Thyroid gland (tissue), 4 donors: ENCODE results near the gene PRKAB2. TPM values are rescaled to one million over a fixed set of nuclear protein-coding genes. Genes with fewer than 3 reads are reported as not detected.
A peak's percentile ranks its signal among the peaks of the same experiment; 100 is the strongest.
"Not testable (repeated sequence)": the region's sequence is repeated elsewhere in the genome, so short reads cannot be mapped to it uniquely, and the experiment has no call there.

Experiments used
- DNase-seq, 2 donors: peaks; one replicate each; pipeline ENCODE4 v3.0.0-alpha.2; 2019
- H3K27ac ChIP-seq, 3 donors: fragments of 200-600 bp; sonication (generic); 1 replicate in 2 of 3; 2 replicates in 1 of 3; pipeline ENCODE4 v1.5.1; 2016 to 2019; ENCODE audit warnings: mild to moderate bottlenecking in 1 of 3, moderate library complexity in 1 of 3
- H3K27me3 ChIP-seq: fragments of 200-600 bp; sonication (generic); one replicate; pipeline ENCODE4 v1.5.1; 2019
- H3K36me3 ChIP-seq, 2 donors: fragments of 200-600 bp; sonication (generic); one replicate each; pipeline ENCODE4 v1.5.1; 2016 to 2019
- H3K4me1 ChIP-seq, 2 donors: fragments of 200-600 bp; sonication (generic); one replicate each; pipeline ENCODE4 v1.5.1; 2017 to 2019
- H3K4me3 ChIP-seq, 3 donors: fragments of 200-600 bp; sonication (generic); replicated peaks in 1 of 3; 1 replicate in 2 of 3; 2 replicates in 1 of 3; pipeline ENCODE4 v1.5.1; 2016; ENCODE audit warnings: mild to moderate bottlenecking in 1 of 3
- H3K9me3 ChIP-seq: fragments of 200-600 bp; sonication (generic); one replicate; pipeline ENCODE4 v1.5.1; 2017
- POLR2A ChIP-seq, 2 donors: fragments of 450-650 bp; IDR thresholded peaks; one replicate each; pipeline ENCODE4 v1.6.1; 2017; ENCODE audit warnings: antibody characterized with exemption in 2 of 2, mild to moderate bottlenecking in 2 of 2, moderate library complexity in 1 of 2
- WGBS, 2 donors: methylation state at CpG; one replicate each; pipeline ENCODE4 v1.1.5; 2017; 5-methylcytosine and 5-hydroxymethylcytosine counted together
- intact Hi-C: fragments of 100-400 bp; cut with DNase I; formaldehyde crosslinking; loops from one replicate; pipeline ENCODE4 v1.15.1; 2023
- total RNA-seq, 4 donors: library from RNA; depleted of rRNA; stranded (reverse); fragments of >200 nt; gene quantifications; one replicate each; pipeline ENCODE4 v1.2.3, GENCODE V29; 2016
- TF ChIP-seq, protein P1 (sequence below), 6 experiments: fragments of 200-600 bp in 3 of 6; fragments of 450-650 bp in 3 of 6; sonication (generic) in 3 of 6; IDR thresholded peaks; one replicate each; pipeline ENCODE4 v1.5.1; 2016 to 2019; ENCODE audit warnings: antibody characterized with exemption in 6 of 6, mild to moderate bottlenecking in 2 of 6, inconsistent platforms in 1 of 6, moderate library complexity in 1 of 6

The PRKAB2 gene
- total RNA-seq, 4 donors from 2014 or later = 9.9 to 13.7 (median 12.8) TPM

DNA sequence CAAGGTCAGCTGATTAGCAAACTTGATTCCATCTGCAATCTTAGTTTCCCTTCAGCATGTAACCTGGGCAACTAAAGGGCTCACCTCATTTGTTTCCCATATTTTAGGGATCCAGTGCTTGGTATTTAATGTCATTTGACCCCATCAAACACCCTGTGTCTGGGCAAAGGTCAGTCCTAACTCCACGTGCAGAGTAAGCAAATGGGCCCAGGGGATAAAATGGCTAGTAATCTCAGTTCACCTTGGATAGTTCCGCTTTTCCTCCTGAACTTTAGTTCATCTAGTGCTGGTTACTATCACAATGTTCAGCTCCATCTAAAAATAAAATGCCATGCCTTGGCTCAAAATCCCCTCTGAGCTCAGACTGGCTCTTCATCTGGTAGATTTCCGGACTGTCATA, 19.5 kb downstream of the PRKAB2 start:
- intact Hi-C loops = no loop called here
- H3K9me3 ChIP-seq = no peaks in the 10 kb centered on the region
- no peak for TF ChIP-seq POLR2A (IDR thresholded peaks at IDR 0.05)
- H3K36me3 ChIP-seq = peaks cover 4 to 6% of the 10 kb centered on the region in 2 donors
- H3K4me3 ChIP-seq = no peak overlapping the region
- no peak overlapping the region for H3K27ac ChIP-seq
- WGBS, 2 donors = 83 to 88% methylated on average over 3 of the region's 3 CpGs
- no peak for DNase-seq
- no peaks in the 10 kb centered on the region for H3K27me3 ChIP-seq
- H3K4me1 ChIP-seq = no peaks in the 10 kb centered on the region

DNA sequence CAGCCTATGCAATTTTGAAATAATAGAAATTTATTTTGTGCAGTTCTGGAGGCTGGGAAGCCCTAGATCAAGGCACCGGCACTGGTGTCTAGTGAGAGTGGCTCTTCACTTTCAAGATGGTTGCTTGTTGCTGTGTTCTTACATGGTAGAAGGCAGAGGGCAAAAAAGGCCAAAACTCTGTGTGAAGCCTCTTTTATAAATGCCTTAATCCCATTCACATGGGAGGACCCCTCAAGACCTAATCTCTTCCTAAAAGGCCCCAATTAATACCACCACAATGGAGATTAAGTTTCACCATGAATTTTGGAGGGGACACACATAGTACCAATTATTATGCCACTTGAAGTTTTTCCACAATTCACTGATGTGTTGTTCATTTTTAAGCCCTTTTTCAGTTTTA, 21.0 kb downstream of the PRKAB2 start:
- intact Hi-C loops = no loop called here
- no peak for TF ChIP-seq POLR2A (IDR thresholded peaks at IDR 0.05)
- TF ChIP-seq, protein P1, sequence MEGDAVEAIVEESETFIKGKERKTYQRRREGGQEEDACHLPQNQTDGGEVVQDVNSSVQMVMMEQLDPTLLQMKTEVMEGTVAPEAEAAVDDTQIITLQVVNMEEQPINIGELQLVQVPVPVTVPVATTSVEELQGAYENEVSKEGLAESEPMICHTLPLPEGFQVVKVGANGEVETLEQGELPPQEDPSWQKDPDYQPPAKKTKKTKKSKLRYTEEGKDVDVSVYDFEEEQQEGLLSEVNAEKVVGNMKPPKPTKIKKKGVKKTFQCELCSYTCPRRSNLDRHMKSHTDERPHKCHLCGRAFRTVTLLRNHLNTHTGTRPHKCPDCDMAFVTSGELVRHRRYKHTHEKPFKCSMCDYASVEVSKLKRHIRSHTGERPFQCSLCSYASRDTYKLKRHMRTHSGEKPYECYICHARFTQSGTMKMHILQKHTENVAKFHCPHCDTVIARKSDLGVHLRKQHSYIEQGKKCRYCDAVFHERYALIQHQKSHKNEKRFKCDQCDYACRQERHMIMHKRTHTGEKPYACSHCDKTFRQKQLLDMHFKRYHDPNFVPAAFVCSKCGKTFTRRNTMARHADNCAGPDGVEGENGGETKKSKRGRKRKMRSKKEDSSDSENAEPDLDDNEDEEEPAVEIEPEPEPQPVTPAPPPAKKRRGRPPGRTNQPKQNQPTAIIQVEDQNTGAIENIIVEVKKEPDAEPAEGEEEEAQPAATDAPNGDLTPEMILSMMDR (IDR thresholded peaks at IDR 0.05) = no peak
- H3K36me3 ChIP-seq = no peaks in the 10 kb centered on the region
- H3K9me3 ChIP-seq = no peaks in the 10 kb centered on the region
- no peak overlapping the region for H3K4me3 ChIP-seq
- no peaks in the 10 kb centered on the region for H3K27me3 ChIP-seq
- H3K4me1 ChIP-seq = no peaks in the 10 kb centered on the region
- no peak for DNase-seq
- 95 to 100% methylated on average over 1 of the region's 1 CpG for WGBS, 2 donors
- no peak overlapping the region for H3K27ac ChIP-seq

DNA sequence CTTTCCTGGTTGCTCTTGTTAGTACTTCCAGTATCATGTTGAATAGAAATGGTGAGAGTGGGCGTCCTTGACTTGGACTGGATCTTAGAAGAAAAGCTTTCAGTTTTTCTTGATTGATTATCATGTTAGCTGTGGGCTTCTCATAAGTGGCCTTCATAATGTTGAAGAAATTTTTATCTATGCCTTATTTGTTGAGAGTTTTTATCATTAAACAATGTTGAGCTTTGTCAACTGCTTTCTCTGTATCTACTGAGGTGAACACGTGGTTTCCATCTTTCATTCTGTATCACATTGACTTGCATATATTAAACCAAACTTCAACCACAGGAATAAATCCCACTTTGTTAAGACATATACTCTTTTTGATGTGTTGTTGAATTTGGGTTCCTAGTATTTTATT, 29.4 kb downstream of the PRKAB2 start:
- H3K9me3 ChIP-seq = no peaks in the 10 kb centered on the region
- no peak overlapping the region for H3K4me3 ChIP-seq
- 85 to 93% methylated on average over 2 of the region's 2 CpGs for WGBS, 2 donors
- no peak overlapping the region for H3K27ac ChIP-seq
- H3K4me1 ChIP-seq = no peaks in the 10 kb centered on the region
- H3K36me3 ChIP-seq = no peaks in the 10 kb centered on the region
- no peak for DNase-seq
- TF ChIP-seq, protein P1 (IDR thresholded peaks at IDR 0.05) = no peak
- TF ChIP-seq POLR2A (IDR thresholded peaks at IDR 0.05) = no peak
- no peaks in the 10 kb centered on the region for H3K27me3 ChIP-seq
- intact Hi-C loops = no loop called here

DNA sequence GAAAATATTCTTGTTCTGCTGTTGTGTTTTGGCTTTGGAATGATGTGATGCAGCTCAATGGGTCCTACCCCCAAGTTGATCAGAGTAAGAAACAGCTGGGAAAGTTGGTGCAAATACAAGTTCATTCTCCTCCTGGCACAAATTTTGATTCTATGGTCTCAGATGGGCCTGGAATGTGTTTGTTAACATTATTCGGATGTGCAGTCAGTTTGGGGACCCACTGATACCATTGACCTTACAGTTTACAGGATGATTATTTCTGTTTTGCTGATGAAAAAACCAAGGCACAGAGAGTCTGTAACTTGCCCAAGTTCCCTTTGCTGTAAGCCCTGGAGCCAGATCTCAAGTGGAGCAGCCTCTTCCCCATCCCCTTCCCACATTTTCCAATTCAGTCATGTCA, 41.5 kb downstream of the PRKAB2 start:
- H3K27ac ChIP-seq, H3K36me3 ChIP-seq, H3K4me1 ChIP-seq, H3K4me3 ChIP-seq, H3K27me3 ChIP-seq, intact Hi-C loops, DNase-seq, H3K9me3 ChIP-seq: not testable (repeated sequence)
- 100% methylated on average over 1 of the region's 1 CpG for WGBS, 2 donors

DNA sequence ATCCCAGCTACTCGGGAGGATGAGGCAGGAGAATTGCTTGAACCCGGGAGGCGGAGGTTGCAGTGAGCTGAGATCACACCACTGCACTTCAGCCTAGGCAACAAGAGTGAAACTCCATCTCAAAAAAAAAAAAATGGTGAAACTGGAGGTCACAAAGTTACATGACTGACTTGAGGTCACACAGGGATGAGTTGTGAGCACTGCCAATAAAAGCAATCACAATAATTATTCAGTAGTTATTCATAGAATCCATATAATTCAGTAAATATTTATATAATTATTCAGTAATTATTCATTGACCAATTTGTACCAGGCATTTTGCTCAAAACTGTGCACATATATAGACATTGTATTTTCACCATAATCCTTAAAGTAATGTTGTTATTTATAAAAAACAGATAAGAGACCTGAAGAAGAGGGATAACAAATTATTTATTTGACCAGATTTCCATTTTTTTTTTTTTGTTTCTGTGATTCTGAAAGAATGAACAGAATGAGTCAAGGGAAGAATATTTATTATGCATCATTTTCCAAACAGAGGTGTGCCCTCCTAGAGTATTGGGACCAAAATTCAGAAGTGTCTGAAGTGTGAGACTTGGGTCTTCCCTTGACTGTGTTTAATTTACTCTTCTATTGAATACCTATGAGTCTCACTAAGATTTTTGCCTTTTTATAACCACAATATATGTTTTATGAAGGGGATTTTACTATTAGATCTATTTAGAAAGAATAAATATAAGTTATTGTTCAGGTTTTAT, 43.0 kb downstream of the PRKAB2 start:
- no peaks in the 10 kb centered on the region for H3K36me3 ChIP-seq
- no peak overlapping the region for H3K4me3 ChIP-seq
- TF ChIP-seq, protein P1 (IDR thresholded peaks at IDR 0.05) = no peak
- no peak for TF ChIP-seq POLR2A (IDR thresholded peaks at IDR 0.05)
- WGBS, 2 donors = 91 to 92% methylated on average over 3 of the region's 3 CpGs
- no peak overlapping the region for H3K27ac ChIP-seq
- intact Hi-C loops = no loop called here
- no peaks in the 10 kb centered on the region for H3K27me3 ChIP-seq
- no peaks in the 10 kb centered on the region for H3K4me1 ChIP-seq
- H3K9me3 ChIP-seq = no peaks in the 10 kb centered on the region
- DNase-seq = no peak

DNA sequence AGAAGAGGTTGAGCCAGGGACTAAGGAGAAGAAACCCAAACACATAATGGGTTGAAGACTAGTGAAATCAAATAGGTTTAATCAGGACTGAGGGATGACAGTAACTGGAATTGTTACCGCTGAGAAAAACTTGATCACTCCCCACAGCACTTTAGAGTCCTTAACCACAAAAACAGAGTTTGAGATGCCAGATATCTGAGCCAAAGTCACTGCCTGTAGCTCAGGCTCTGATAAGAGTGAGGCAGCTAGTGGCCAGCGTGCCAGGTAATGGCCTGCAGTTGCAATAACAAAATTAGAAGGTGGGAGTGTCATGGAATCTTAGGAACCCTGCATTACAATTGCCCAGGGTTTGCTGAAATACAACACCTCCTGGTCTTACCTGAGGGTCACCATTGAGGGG, 48.0 kb downstream of the PRKAB2 start:
- no peaks in the 10 kb centered on the region for H3K9me3 ChIP-seq
- no peaks in the 10 kb centered on the region for H3K4me1 ChIP-seq

More for the DNA sequence above, 48.0 kb downstream of the PRKAB2 start:
- TF ChIP-seq, protein P1 (IDR thresholded peaks at IDR 0.05) = no peak
- TF ChIP-seq POLR2A (IDR thresholded peaks at IDR 0.05) = no peak
- DNase-seq = peak; percentile 4 to 7
- Histone ChIP-seq H3K27ac (no peak overlapping the region), H3K4me3 (no peak overlapping the region), H3K36me3 (no peaks in the 10 kb centered on the region), H3K27me3 (no peaks in the 10 kb centered on the region)
- 31 to 39% methylated on average over 2 of the region's 2 CpGs for WGBS, 2 donors
- intact Hi-C loops = no loop called here
